ENCODE results near the gene CCL7. TPM values are rescaled to one million over a fixed set of nuclear protein-coding genes. Genes with fewer than 3 reads are reported as not detected.

The CCL7 gene
- polyA plus RNA-seq, 3 donors: 0.25 to 0.38 TPM; not detected in 1

DNA sequence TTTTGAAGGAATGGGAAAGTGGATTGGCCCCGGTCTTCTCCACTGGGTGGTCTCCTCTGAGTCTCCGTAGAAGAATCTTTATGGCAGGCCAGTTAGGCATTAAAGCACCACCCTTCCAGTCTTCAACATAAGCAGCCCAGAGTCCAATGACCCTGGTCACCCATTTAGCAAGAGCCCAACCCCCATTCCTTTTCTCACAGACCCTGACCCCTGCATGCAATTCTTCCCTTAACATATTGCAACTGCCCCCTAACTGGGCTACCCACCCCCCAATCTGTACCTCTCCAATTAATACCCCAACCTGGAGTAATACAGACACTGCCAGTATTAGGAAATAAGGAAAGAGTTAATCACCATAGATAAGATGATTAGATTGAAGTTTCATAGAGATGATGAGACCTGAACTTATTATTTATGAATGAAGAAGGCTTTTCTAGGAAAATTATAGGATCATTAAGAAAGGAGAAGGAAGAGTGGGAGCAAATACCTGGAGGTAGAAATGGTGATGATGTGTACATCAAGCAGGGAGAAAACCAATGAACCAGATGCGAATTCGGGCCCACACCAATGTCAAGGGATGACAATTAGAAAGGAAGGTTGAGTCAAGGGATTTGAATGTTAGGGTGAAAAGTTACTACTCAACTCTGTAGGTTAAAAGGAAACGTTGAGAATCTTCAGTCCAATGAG is 12.6 kb upstream of the CCL7 start:
- Histone ChIP-seq H3K79me2 (ENCODE audit: insufficient read depth, low read length) (no peaks in the 10 kb centered on the region), H3K4me3 (replicated peaks in 1 of 3; ENCODE audit: low read depth in 2 of 3, low read length in 3 of 3) (no peak overlapping the region), H3K36me3 (replicated peaks in 1 of 2; ENCODE audit: control insufficient read depth in 1 of 2, insufficient read depth in 2 of 2, low read length in 2 of 2) (no peaks in the 10 kb centered on the region), H3K9ac (ENCODE audit: insufficient read depth, low read length, poor library complexity, severe bottlenecking) (no peak overlapping the region), H3K4me1 (ENCODE audit: control insufficient read depth in 1 of 2, insufficient read depth in 2 of 2, low read length in 2 of 2) (peaks cover 37 to 39% of the 10 kb centered on the region in 2 donors), H3K27me3 (ENCODE audit: control insufficient read depth in 2 of 2, insufficient read depth in 2 of 2, low read length in 2 of 2) (no peaks in the 10 kb centered on the region), H4K20me1 (ENCODE audit: insufficient read depth, low read length) (no peaks in the 10 kb centered on the region), H3K27ac (ENCODE audit: low read depth in 1 of 2, low read length in 2 of 2) (no peak overlapping the region), H2AFZ (ENCODE audit: insufficient read depth, low read depth, low read length, poor library complexity, severe bottlenecking) (no peak overlapping the region), H3K4me2 (replicated peaks; ENCODE audit: extremely low read depth, low read length, poor library complexity, severe bottlenecking) (no peak overlapping the region), H3K9me3 (replicated peaks in 1 of 2; ENCODE audit: control insufficient read depth in 1 of 2, insufficient read depth in 1 of 2, low read length in 2 of 2) (no peaks in the 10 kb centered on the region)
- H3K4me1 Mint-ChIP-seq: peaks cover 48% of the 10 kb centered on the region
- DNase-seq: no peak
- TF ChIP-seq, protein P1, sequence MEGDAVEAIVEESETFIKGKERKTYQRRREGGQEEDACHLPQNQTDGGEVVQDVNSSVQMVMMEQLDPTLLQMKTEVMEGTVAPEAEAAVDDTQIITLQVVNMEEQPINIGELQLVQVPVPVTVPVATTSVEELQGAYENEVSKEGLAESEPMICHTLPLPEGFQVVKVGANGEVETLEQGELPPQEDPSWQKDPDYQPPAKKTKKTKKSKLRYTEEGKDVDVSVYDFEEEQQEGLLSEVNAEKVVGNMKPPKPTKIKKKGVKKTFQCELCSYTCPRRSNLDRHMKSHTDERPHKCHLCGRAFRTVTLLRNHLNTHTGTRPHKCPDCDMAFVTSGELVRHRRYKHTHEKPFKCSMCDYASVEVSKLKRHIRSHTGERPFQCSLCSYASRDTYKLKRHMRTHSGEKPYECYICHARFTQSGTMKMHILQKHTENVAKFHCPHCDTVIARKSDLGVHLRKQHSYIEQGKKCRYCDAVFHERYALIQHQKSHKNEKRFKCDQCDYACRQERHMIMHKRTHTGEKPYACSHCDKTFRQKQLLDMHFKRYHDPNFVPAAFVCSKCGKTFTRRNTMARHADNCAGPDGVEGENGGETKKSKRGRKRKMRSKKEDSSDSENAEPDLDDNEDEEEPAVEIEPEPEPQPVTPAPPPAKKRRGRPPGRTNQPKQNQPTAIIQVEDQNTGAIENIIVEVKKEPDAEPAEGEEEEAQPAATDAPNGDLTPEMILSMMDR (IDR thresholded peaks at IDR 0.05): no peak
- H3K9me3 Mint-ChIP-seq: peaks cover 0 to 2% (median 0%) of the 10 kb centered on the region in 7 donors
- H3K4me3 Mint-ChIP-seq: no peak overlapping the region
- peaks cover 0 to 3% (median 2%) of the 10 kb centered on the region in 3 donors for H3K27me3 Mint-ChIP-seq (ENCODE audit: low read depth in 3 of 3)
- WGBS (ENCODE audit: insufficient coverage): 100% methylated on average over 2 of the region's 5 CpGs
- peaks cover 0 to 7% of the 10 kb centered on the region in 2 donors for H3K36me3 Mint-ChIP-seq
- intact Hi-C loops (cut with micrococcal nuclease): loop anchor here (5.0 to 10.0 kb wide), 3 partner anchors 35 to 105 kb away; partner anchors contain the start of genes CCL1 (in 1 of the 2) and CCL8 (in 1 of the 2)
- H3K27ac Mint-ChIP-seq: no peak overlapping the region

DNA sequence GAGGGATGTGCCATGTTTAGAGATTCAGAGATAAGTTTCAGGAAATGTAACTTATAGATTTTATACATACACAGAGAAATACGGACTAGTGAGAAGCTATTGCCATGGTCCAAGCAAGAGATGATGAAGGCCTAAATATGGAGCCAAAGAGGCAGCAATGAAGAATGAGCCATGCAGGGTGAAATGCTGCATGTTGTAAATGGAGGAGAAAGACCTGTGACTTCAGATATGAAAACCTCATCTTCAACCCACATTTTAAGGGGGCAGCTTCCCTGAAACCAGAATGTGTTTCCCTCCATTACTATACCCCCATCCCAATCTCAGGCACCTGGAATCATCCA is 12.1 kb upstream of the CCL7 start:
- Histone ChIP-seq H3K36me3 (replicated peaks in 1 of 2; ENCODE audit: control insufficient read depth in 1 of 2, insufficient read depth in 2 of 2, low read length in 2 of 2) (no peaks in the 10 kb centered on the region), H3K9me3 (replicated peaks in 1 of 2; ENCODE audit: control insufficient read depth in 1 of 2, insufficient read depth in 1 of 2, low read length in 2 of 2) (no peaks in the 10 kb centered on the region), H4K20me1 (ENCODE audit: insufficient read depth, low read length) (no peaks in the 10 kb centered on the region), H3K27me3 (ENCODE audit: control insufficient read depth in 2 of 2, insufficient read depth in 2 of 2, low read length in 2 of 2) (no peaks in the 10 kb centered on the region), H3K4me1 (ENCODE audit: control insufficient read depth in 1 of 2, insufficient read depth in 2 of 2, low read length in 2 of 2) (peaks cover 32 to 34% of the 10 kb centered on the region in 2 donors), H3K9ac (ENCODE audit: insufficient read depth, low read length, poor library complexity, severe bottlenecking) (no peak overlapping the region), H3K27ac (ENCODE audit: low read depth in 1 of 2, low read length in 2 of 2) (no peak overlapping the region), H2AFZ (ENCODE audit: insufficient read depth, low read depth, low read length, poor library complexity, severe bottlenecking) (no peak overlapping the region), H3K4me2 (replicated peaks; ENCODE audit: extremely low read depth, low read length, poor library complexity, severe bottlenecking) (no peak overlapping the region), H3K4me3 (replicated peaks in 1 of 3; ENCODE audit: low read depth in 2 of 3, low read length in 3 of 3) (no peak overlapping the region), H3K79me2 (ENCODE audit: insufficient read depth, low read length) (no peaks in the 10 kb centered on the region)
- Mint-ChIP-seq H3K4me1 (peaks cover 43% of the 10 kb centered on the region), H3K36me3 (peaks cover 0 to 4% of the 10 kb centered on the region in 2 donors), H3K27me3 (ENCODE audit: low read depth in 3 of 3) (peaks cover 0 to 3% (median 2%) of the 10 kb centered on the region in 3 donors), H3K27ac (no peak overlapping the region), H3K4me3 (no peak overlapping the region), H3K9me3 (peaks cover 0 to 2% (median 0%) of the 10 kb centered on the region in 7 donors)
- DNase-seq: no peak
- WGBS (ENCODE audit: insufficient coverage): no CpG with 5 or more reads among the region's 1 CpG
- intact Hi-C loops (cut with micrococcal nuclease): loop anchor here (5.0 to 10.0 kb wide), 3 partner anchors 36 to 104 kb away; partner anchors contain the start of genes CCL1 (in 1 of the 2) and CCL8 (in 1 of the 2)
- TF ChIP-seq, protein P1 (IDR thresholded peaks at IDR 0.05): no peak
